Natural killer cell (primary cell): ENCODE results near the gene KRTAP2-4. TPM values are rescaled to one million over a fixed set of nuclear protein-coding genes. Genes with fewer than 3 reads are reported as not detected.
"Not testable (repeated sequence)": the region's sequence is repeated elsewhere in the genome, so short reads cannot be mapped to it uniquely, and the experiment has no call there.

Experiments
- ATAC-seq, 3 donors: fragments of 150-1000 bp in 2 of 3; fragments of 200-7000 bp in 1 of 3; cut with Tn5 transposase; 1 replicate in 1 of 3; 2 replicates in 2 of 3; pipeline ENCODE4 v1.10.0; 2021; ENCODE audit warnings: mild to moderate bottlenecking in 2 of 3, moderate library complexity in 2 of 3
- DNase-seq, 2 donors: peaks; one replicate each; pipeline versions ENCODE4 v3.0.0 to v3.0.0-alpha.2; 2013 to 2021; ENCODE audit warnings: mixed read lengths in 1 of 2
- H3K27ac ChIP-seq: one replicate; pipeline ENCODE4 v1.5.1; 2013; ENCODE audit warnings: mild to moderate bottlenecking, low read length
- H3K27me3 ChIP-seq: one replicate; pipeline ENCODE4 v1.6.1; 2013; ENCODE audit warnings: low read length; ENCODE audit not compliant: control insufficient read depth, insufficient read depth
- H3K36me3 ChIP-seq: one replicate; pipeline ENCODE4 v1.6.1; 2013; ENCODE audit warnings: low read length; ENCODE audit not compliant: control insufficient read depth, insufficient read depth
- H3K4me1 ChIP-seq: one replicate; pipeline ENCODE4 v1.6.1; 2013; ENCODE audit warnings: low read length; ENCODE audit not compliant: control insufficient read depth, insufficient read depth
- H3K4me3 ChIP-seq: one replicate; pipeline ENCODE4 v1.5.1; 2013; ENCODE audit warnings: low read length
- H3K9me3 ChIP-seq: one replicate; pipeline ENCODE4 v1.6.1; 2013; ENCODE audit warnings: low read length; ENCODE audit not compliant: control insufficient read depth, insufficient read depth
- H3K27ac Mint-ChIP-seq, 2 donors: one replicate each; pipeline ENCODE4 v1.8.0; 2022; ENCODE audit warnings: mild to moderate bottlenecking in 2 of 2, mixed read lengths in 2 of 2, moderate library complexity in 1 of 2
- H3K27me3 Mint-ChIP-seq, 2 donors: one replicate each; pipeline ENCODE4 v1.8.0; 2022; ENCODE audit warnings: low read depth in 2 of 2, mixed read lengths in 2 of 2
- H3K36me3 Mint-ChIP-seq: one replicate; pipeline ENCODE4 v1.8.0; 2022; ENCODE audit warnings: mixed read lengths
- H3K4me1 Mint-ChIP-seq, 2 donors: one replicate each; pipeline ENCODE4 v1.8.0; 2022; ENCODE audit warnings: mixed read lengths in 2 of 2
- H3K4me3 Mint-ChIP-seq: one replicate; pipeline ENCODE4 v1.8.0; 2022; ENCODE audit warnings: mild to moderate bottlenecking, moderate library complexity, mixed read lengths
- H3K9me3 Mint-ChIP-seq, 2 donors: one replicate each; pipeline ENCODE4 v1.8.0; 2022; ENCODE audit warnings: mixed read lengths in 2 of 2
- WGBS: methylation state at CpG from one replicate; pipeline ENCODE4 v1.1.7; 2013; ENCODE audit warnings: missing lambda C conversion rate; ENCODE audit not compliant: insufficient coverage; 5-methylcytosine and 5-hydroxymethylcytosine counted together
- intact Hi-C: fragments of 100-400 bp; cut with micrococcal nuclease; formaldehyde crosslinking; loops from one replicate; pipeline ENCODE4 v1.14.2; 2022
- total RNA-seq, 4 donors: library from RNA; stranded (reverse); fragments of 120-200 nt in 1 of 4; gene quantifications; one replicate each; pipeline versions ENCODE4 v1.2.3 to v1.2.4, GENCODE V29; 2013 to 2022
- TF ChIP-seq, protein P1 (sequence below): fragments of 200-600 bp; IDR thresholded peaks from one replicate; pipeline ENCODE4 v1.8.0; 2022; ENCODE audit warnings: antibody characterized with exemption

KRTAP2-4 gene
- total RNA-seq: not detected
- not detected for total RNA-seq (2013)

DNA sequence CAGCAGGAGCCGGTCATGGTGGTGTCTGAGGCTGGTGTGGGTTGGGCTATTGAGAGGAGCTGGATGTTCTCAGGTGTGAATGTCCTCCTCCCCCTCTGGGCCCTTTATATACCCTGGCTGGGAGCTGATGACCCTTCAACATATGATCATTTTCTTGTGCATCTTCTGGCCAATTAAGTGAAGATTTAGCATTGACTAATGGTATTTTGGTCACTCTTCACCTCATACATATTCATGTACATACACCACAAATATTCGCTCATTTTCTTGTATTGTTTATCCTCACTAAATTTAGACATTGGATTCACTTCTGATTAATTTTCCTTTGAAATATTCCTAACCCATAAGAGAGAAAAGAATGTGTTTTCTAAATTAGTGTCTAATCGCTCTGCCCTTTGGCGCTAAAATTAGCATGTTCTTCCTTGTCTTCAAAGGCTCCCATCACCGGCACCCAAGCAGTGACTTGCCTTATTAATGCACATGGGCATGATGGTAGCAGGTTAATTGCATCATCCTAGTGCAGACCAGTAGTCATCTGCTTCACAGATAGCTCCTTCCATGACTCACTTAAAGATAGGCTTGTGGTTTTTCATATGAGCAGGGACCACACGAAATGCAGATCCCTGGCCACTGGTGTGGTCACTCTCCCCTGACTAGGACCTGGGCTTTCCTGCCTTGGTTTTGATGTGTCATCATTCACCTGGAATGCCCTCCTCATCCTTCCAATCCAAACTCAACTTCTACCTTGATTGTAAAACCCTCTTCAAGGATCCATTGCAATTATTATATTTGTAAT is at the start of gene KRTAP2-4:
Gene KRTAP2-4 (minus strand): TSS at position 51 of the 796 bp plus-strand sequence. CDS start 34 bp downstream, at position 17.
- TF ChIP-seq, protein P1, sequence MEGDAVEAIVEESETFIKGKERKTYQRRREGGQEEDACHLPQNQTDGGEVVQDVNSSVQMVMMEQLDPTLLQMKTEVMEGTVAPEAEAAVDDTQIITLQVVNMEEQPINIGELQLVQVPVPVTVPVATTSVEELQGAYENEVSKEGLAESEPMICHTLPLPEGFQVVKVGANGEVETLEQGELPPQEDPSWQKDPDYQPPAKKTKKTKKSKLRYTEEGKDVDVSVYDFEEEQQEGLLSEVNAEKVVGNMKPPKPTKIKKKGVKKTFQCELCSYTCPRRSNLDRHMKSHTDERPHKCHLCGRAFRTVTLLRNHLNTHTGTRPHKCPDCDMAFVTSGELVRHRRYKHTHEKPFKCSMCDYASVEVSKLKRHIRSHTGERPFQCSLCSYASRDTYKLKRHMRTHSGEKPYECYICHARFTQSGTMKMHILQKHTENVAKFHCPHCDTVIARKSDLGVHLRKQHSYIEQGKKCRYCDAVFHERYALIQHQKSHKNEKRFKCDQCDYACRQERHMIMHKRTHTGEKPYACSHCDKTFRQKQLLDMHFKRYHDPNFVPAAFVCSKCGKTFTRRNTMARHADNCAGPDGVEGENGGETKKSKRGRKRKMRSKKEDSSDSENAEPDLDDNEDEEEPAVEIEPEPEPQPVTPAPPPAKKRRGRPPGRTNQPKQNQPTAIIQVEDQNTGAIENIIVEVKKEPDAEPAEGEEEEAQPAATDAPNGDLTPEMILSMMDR: no peak
- Mint-ChIP-seq H3K27me3 (peaks cover 0 to 6% of the 10 kb centered on the region in 2 donors), H3K4me1 (no peaks in the 10 kb centered on the region), H3K27ac (no peak within 1 kb of the TSS), H3K36me3 (no peaks in the 10 kb centered on the region), H3K9me3 (no peaks in the 10 kb centered on the region), H3K4me3 (no peak within 1 kb of the TSS)
- no peak for DNase-seq
- Histone ChIP-seq H3K36me3 (no peaks in the 10 kb centered on the region), H3K27ac (no peak within 1 kb of the TSS), H3K4me1 (no peaks in the 10 kb centered on the region), H3K9me3 (no peaks in the 10 kb centered on the region), H3K27me3 (no peaks in the 10 kb centered on the region), H3K4me3 (no peak within 1 kb of the TSS)
- 86% methylated on average over 5 of the region's 6 CpGs for WGBS
- intact Hi-C loops: no loop called here
- no peak for ATAC-seq

- Mint-ChIP-seq H3K27ac (no peak overlapping the region), H3K27me3 (peaks cover 10 to 45% of the 10 kb centered on the region in 2 donors), H3K4me1 (no peaks in the 10 kb centered on the region), H3K4me3 (no peak overlapping the region), H3K9me3 (no peaks in the 10 kb centered on the region), H3K36me3 (no peaks in the 10 kb centered on the region)
- ATAC-seq: no peak
- TF ChIP-seq, protein P1: no peak
- no peak overlapping the region for H3K4me3 ChIP-seq
- no peaks in the 10 kb centered on the region for H3K4me1 ChIP-seq
- H3K36me3 ChIP-seq: no peaks in the 10 kb centered on the region
- H3K27me3 ChIP-seq: no peaks in the 10 kb centered on the region
- DNase-seq: no peak
- H3K27ac ChIP-seq: no peak overlapping the region
- intact Hi-C loops: no loop called here
- H3K9me3 ChIP-seq: no peaks in the 10 kb centered on the region
- 40% methylated on average over 1 of the region's 2 CpGs for WGBS
Observed at GRCh38 chr17:41111151-41111885, 45.6 kb upstream of the KRTAP2-4 start.

DNA sequence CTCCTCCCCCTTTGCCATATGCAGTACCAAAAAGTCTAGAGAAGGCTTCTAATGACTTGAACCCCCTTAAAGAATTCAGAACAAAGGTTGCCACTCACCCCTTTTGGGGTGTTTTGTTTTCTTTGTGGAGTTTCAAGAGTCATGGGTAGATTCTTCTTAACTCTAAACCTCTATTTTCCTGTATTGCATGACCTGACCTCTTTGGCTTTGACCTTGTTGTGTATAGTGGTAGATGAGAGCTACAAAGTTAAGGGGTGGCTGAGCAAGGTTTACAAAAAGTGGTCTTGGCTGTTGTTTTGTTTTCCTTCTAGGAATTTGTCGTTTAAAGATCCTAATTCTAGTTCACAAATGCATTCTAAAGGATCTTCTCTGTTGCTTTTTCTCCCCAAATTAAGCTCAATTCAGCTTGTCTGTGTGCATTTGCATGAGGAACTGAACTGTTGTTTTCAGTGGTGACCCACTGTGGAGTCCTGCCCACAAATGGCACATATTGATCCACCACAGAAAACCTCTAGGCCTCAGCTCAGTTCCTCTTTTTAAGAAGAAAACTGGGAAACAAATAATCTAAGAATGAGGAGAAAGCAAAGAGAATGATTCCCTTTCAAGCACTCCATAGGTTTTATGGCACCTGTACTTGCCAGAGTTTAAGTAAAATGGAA is 43.2 kb upstream of the KRTAP2-4 start:
- peaks cover 11 to 33% of the 10 kb centered on the region in 2 donors for H3K27me3 Mint-ChIP-seq
- H3K4me3 ChIP-seq, H3K4me3 Mint-ChIP-seq, H3K27ac Mint-ChIP-seq, H3K36me3 Mint-ChIP-seq, H3K9me3 Mint-ChIP-seq, DNase-seq, H3K27ac ChIP-seq, intact Hi-C loops, ATAC-seq, H3K4me1 Mint-ChIP-seq, H3K9me3 ChIP-seq, H3K27me3 ChIP-seq, H3K36me3 ChIP-seq, H3K4me1 ChIP-seq: not testable (repeated sequence)
- 40% methylated on average over 1 of the region's 1 CpG for WGBS

GRCh38 chr17:41107941-41108450 is 42.3 kb upstream of the KRTAP2-4 start:
- no peaks in the 10 kb centered on the region for H3K36me3 ChIP-seq
- H3K27me3 ChIP-seq: no peaks in the 10 kb centered on the region
- no peak overlapping the region for H3K27ac Mint-ChIP-seq
- H3K4me3 Mint-ChIP-seq: no peak overlapping the region
- no peak overlapping the region for H3K27ac ChIP-seq
- H3K9me3 ChIP-seq: no peaks in the 10 kb centered on the region
- no peaks in the 10 kb centered on the region for H3K4me1 Mint-ChIP-seq
- DNase-seq: no peak
- H3K9me3 Mint-ChIP-seq: no peaks in the 10 kb centered on the region
- peaks cover 11 to 42% of the 10 kb centered on the region in 2 donors for H3K27me3 Mint-ChIP-seq
- H3K36me3 Mint-ChIP-seq: no peaks in the 10 kb centered on the region
- H3K4me1 ChIP-seq: no peaks in the 10 kb centered on the region
- intact Hi-C loops: no loop called here
- no peak overlapping the region for H3K4me3 ChIP-seq
- TF ChIP-seq, protein P1: no peak
- no peak for ATAC-seq
- WGBS: 82% methylated on average over 1 of the region's 1 CpG

- intact Hi-C loops, H3K36me3 ChIP-seq, H3K4me1 Mint-ChIP-seq, H3K27ac ChIP-seq, H3K9me3 Mint-ChIP-seq, H3K9me3 ChIP-seq, DNase-seq, H3K4me3 Mint-ChIP-seq, H3K36me3 Mint-ChIP-seq, H3K4me3 ChIP-seq, H3K27me3 ChIP-seq, ATAC-seq, H3K27ac Mint-ChIP-seq, H3K4me1 ChIP-seq: not testable (repeated sequence)
- 83% methylated on average over 10 of the region's 10 CpGs for WGBS
- peaks cover 11 to 38% of the 10 kb centered on the region in 2 donors for H3K27me3 Mint-ChIP-seq
Observed at GRCh38 chr17:41105347-41105746, 39.7 kb upstream of the KRTAP2-4 start, which contains the start of gene KRTAP4-9. Gene KRTAP4-9 (plus strand): TSS chr17:41105389. CDS start chr17:41105389, 0 bp downstream.
